ENCODE data around the gene TIMD4.
"Not testable (repeated sequence)": the region's sequence is repeated elsewhere in the genome, so short reads cannot be mapped to it uniquely, and the experiment has no call there.

Gene TIMD4

DNA sequence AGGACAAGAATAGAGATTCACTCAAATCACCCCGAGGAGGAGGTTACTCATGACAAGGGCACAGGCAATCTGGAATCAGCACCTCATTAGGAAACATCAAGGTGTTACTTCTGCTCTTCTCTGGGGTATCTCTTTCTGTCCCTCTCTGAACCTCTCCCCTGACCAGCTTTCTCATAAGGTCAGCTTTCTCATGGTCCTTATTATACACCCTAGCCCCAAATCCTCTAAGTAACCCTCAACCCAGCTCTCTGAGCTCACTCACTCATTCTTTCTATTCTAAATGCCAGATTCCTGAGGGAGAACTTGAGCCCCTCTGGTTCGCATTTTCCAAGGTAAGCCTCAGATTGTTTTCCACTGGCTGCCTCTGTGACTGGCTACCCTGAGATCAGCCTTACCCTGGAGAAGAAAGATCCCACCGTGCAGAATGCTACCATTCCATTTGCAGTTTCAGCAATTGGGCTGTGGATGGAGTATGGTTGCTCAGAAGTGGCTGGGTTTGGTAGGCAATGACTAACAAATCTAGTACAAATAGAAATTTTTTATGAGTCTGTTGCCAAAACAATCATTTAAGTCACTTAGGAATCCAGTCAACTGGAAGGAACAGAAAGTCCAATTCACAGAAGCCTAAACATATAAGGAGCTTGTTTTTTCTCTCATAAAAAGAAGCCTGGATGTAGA, 9.0 kb upstream of the TIMD4 start:
- H3K4me3 ChIP-seq (ENCODE audit: low read depth, low read length), result no peak overlapping the region
- TF ChIP-seq, protein P1, sequence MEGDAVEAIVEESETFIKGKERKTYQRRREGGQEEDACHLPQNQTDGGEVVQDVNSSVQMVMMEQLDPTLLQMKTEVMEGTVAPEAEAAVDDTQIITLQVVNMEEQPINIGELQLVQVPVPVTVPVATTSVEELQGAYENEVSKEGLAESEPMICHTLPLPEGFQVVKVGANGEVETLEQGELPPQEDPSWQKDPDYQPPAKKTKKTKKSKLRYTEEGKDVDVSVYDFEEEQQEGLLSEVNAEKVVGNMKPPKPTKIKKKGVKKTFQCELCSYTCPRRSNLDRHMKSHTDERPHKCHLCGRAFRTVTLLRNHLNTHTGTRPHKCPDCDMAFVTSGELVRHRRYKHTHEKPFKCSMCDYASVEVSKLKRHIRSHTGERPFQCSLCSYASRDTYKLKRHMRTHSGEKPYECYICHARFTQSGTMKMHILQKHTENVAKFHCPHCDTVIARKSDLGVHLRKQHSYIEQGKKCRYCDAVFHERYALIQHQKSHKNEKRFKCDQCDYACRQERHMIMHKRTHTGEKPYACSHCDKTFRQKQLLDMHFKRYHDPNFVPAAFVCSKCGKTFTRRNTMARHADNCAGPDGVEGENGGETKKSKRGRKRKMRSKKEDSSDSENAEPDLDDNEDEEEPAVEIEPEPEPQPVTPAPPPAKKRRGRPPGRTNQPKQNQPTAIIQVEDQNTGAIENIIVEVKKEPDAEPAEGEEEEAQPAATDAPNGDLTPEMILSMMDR (IDR thresholded peaks at IDR 0.05; ENCODE audit: insufficient read depth, low read depth, low read length, missing control alignments), result no peak
- DNase-seq (ENCODE audit: low read depth), result no peak

DNA sequence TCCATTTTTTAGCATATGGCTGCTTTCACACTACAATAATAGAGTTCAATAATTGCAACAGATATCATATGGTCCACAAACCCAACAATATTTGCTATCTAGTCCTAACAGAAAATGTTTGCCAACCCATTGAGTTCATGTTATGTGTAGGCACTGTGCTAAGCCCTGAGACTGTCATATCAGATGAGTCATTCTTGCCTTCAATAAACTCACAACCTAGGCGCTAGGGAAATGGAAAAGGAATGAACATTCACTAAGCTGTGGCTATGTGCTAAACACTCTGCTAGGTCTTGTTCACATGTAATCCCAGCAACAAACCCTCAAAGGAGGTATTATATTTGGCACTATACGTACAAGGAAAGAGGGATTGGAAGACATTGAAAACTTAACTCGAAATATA, 8.4 kb upstream of the TIMD4 start:
- TF ChIP-seq, protein P1 (IDR thresholded peaks at IDR 0.05; ENCODE audit: insufficient read depth, low read depth, low read length, missing control alignments), result no peak
- no peak overlapping the region for H3K4me3 ChIP-seq (ENCODE audit: low read depth, low read length)
- DNase-seq (ENCODE audit: low read depth), result no peak

DNA sequence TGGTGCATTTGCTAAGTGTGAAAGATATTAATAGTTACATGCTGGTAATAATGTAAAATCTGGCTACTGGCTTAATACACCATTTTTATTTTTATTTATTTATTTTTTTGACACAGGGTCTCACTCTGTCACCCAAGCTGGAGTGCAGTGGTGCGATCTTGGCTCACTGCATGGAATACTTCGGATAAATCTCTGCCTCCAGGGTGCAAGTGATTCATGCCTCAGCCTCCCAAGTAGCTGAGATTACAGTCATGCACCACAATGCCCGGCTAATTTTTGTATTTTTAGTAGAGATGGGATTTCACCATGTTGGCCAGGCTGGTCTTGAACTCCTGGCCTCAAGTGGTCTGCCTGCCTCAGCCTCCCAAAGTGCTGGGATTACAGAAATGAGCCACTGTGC, 4.4 kb upstream of the TIMD4 start:
- not testable (repeated sequence) for DNase-seq (ENCODE audit: low read depth); H3K4me3 ChIP-seq (ENCODE audit: low read depth, low read length)

DNA sequence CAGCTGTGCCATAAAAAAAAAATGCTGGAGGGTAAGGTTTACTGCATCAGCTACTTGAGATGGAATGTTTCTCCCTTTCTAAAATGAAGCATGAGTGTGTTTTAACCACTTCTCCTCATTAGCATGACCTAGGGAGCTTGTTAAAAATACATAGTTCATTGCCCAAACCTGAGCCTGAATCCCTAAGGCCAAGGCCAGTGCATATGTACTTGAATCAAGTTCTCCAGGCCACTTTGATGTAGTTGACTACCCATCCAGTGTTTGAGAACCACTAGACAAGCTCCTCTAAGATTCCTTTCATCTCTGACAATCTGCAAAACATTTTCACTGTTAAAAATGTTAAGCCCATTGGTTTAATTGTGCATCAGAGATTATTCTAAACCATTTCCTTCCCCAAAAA, 6.7 kb downstream of the TIMD4 start:
- no peak for DNase-seq (ENCODE audit: low read depth)
- H3K4me3 ChIP-seq (ENCODE audit: low read depth, low read length), result no peak overlapping the region
- TF ChIP-seq, protein P1 (IDR thresholded peaks at IDR 0.05; ENCODE audit: insufficient read depth, low read depth, low read length, missing control alignments), result no peak

DNA sequence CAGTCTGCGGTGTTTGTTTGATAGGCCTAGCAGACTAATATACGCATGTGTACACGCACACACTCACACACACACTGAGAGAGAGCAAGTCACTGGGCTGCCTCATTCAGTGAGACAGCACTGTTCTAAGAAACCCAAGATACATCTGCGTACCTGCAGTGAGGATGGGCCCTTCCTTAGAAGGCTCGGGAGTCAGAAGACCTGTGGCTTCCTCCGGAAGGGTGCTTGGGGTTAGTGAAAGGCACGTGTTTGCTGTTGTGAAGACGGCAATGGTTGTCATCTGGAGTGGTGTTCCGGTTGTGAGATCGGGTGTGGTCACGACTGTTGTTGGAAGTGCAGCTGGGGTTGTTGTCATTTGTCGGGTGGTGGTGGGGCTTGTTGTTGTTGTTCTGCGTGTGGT, 11.7 kb downstream of the TIMD4 start:
- no peak for DNase-seq (ENCODE audit: low read depth)
- H3K4me3 ChIP-seq (ENCODE audit: low read depth, low read length), result no peak overlapping the region
- TF ChIP-seq, protein P1 (IDR thresholded peaks at IDR 0.05; ENCODE audit: insufficient read depth, low read depth, low read length, missing control alignments), result no peak

DNA sequence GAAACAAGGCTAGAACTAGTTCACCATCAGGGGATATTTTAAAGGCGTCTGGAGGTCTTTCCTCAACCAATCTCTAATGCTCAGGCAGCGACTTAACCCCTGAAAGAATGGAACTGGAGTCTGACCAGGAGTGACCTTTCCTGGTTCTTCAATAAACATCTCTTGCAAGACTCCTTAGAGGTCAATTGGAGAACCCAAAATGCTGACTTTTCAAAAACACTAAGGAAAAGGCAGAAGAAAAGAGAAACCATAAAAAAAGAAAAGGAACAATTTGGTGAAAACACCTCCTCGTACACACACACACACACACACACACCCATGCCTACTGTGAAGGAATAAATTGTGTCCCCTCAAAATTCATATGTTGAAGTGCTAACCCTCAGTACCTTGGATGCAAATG, 12.3 kb downstream of the TIMD4 start:
- TF ChIP-seq, protein P1 (IDR thresholded peaks at IDR 0.05; ENCODE audit: insufficient read depth, low read depth, low read length, missing control alignments), result no peak
- H3K4me3 ChIP-seq (ENCODE audit: low read depth, low read length), result no peak overlapping the region
- no peak for DNase-seq (ENCODE audit: low read depth)

DNA sequence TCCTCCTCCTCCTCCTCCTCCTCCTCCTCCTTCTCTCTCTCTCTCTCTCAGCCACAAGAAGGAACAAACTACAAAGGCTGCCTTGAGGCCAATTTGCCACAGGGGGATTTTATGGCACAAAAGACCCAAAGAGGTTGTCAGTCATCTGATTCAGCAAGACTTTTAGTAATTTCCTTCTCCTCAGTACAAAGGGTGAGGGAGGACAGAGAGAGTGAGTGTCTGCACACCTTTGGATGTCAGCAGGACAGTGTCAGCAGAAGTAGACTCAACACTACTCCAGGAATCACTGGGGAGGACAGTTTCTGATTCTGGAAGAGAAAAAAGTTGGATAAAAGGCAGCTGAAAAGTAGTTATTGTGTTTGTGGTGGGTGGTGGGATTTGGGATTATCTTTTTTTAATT, 13.6 kb downstream of the TIMD4 start:
- H3K4me3 ChIP-seq (ENCODE audit: low read depth, low read length), result no peak overlapping the region
- TF ChIP-seq, protein P1 (IDR thresholded peaks at IDR 0.05; ENCODE audit: insufficient read depth, low read depth, low read length, missing control alignments), result no peak
- DNase-seq (ENCODE audit: low read depth), result no peak

Measured in GM12865 (cell line).